Hepatocyte (in vitro differentiated cells): ENCODE data around the gene VPS50. TPM values are rescaled to one million over a fixed set of nuclear protein-coding genes. Genes with fewer than 3 reads are reported as not detected.

Source experiments
- DNase-seq: peaks from one replicate; pipeline ENCODE4 v3.0.0-alpha.2; 2016; ENCODE audit warnings: low spot score
- H2AFZ ChIP-seq: fragments of 200-600 bp; sonication (generic); 2 replicates; pipeline ENCODE4 v1.6.0; 2016; ENCODE audit warnings: antibody characterized with exemption, mild to moderate bottlenecking
- H3K27ac ChIP-seq: fragments of 200-600 bp; sonication (generic); 2 replicates; pipeline ENCODE4 v1.5.1; 2016; ENCODE audit warnings: mild to moderate bottlenecking
- H3K27me3 ChIP-seq: fragments of 200-600 bp; sonication (generic); 2 replicates; pipeline ENCODE4 v1.6.1; 2016
- H3K36me3 ChIP-seq: fragments of 200-600 bp; sonication (generic); replicated peaks from 2 replicates; pipeline ENCODE4 v1.5.1; 2016; ENCODE audit warnings: low read depth; ENCODE audit not compliant: insufficient read depth
- H3K4me1 ChIP-seq: fragments of 200-600 bp; sonication (generic); 2 replicates; pipeline ENCODE4 v1.5.1; 2016; ENCODE audit warnings: mild to moderate bottlenecking, moderate library complexity; ENCODE audit not compliant: insufficient read depth
- H3K4me2 ChIP-seq: fragments of 200-600 bp; sonication (generic); 2 replicates; pipeline ENCODE4 v1.6.0; 2016
- H3K4me3 ChIP-seq: fragments of 200-600 bp; sonication (generic); 2 replicates; pipeline ENCODE4 v1.5.1; 2016; ENCODE audit warnings: mild to moderate bottlenecking
- H3K79me2 ChIP-seq: fragments of 200-600 bp; sonication (generic); 2 replicates; pipeline ENCODE4 v1.6.0; 2017; ENCODE audit warnings: mild to moderate bottlenecking
- H3K9me2 ChIP-seq: fragments of 200-600 bp; sonication (generic); replicated peaks from 2 replicates; pipeline ENCODE4 v1.6.0; 2017; ENCODE audit warnings: mild to moderate bottlenecking; ENCODE audit not compliant: insufficient read depth
- H3K9me3 ChIP-seq: fragments of 200-600 bp; sonication (generic); 2 replicates; pipeline ENCODE4 v1.5.1; 2016; ENCODE audit warnings: low read depth, mild to moderate bottlenecking
- H4K20me1 ChIP-seq: fragments of 200-600 bp; sonication (generic); 2 replicates; pipeline ENCODE4 v1.6.0; 2016; ENCODE audit warnings: mild to moderate bottlenecking; ENCODE audit not compliant: insufficient read depth, poor library complexity, severe bottlenecking
- CTCF ChIP-seq: fragments of 200-600 bp; sonication (generic); IDR thresholded peaks from 2 replicates; pipeline ENCODE4 v1.5.1; 2016; ENCODE audit warnings: antibody characterized with exemption, mild to moderate bottlenecking; ENCODE audit not compliant: poor library complexity
- EZH2 ChIP-seq: fragments of 200-600 bp; sonication (generic); IDR thresholded peaks from 2 replicates; pipeline ENCODE4 v1.6.1; 2016; ENCODE audit warnings: antibody characterized with exemption, mild to moderate bottlenecking, borderline replicate concordance
- EZH2phosphoT487 ChIP-seq: fragments of 200-600 bp; sonication (generic); IDR thresholded peaks from one replicate; pipeline ENCODE4 v1.6.1; 2018; ENCODE audit warnings: antibody characterized with exemption, mild to moderate bottlenecking, low read depth, moderate library complexity; ENCODE audit not compliant: unreplicated experiment, severe bottlenecking
- WGBS: methylation state at CpG from one replicate; pipeline ENCODE4 v1.1.6; 2016; ENCODE audit warnings: low lambda C conversion rate; ENCODE audit errors: missing lambda C conversion rate; 5-methylcytosine and 5-hydroxymethylcytosine counted together
- polyA plus RNA-seq: library from polyadenylated mRNA; unstranded; fragments of >200 nt; fragmentation: Nextera tagmentation; extraction: Ambion mirVana; gene quantifications from 2 replicates; pipeline ENCODE4 v1.2.1, GENCODE V29; 2016
- total RNA-seq: library from RNA; depleted of rRNA; stranded (reverse); fragments of >200 nt; gene quantifications from 2 replicates; pipeline ENCODE4 v1.2.3, GENCODE V29; 2014

VPS50 gene
- total and polyA plus RNA-seq, 2 experiments from 2014 or later: 10.5 to 32.5 TPM

GRCh38 chr7:93310346-93310745 is 78.2 kb downstream of the VPS50 start:
- no peak for DNase-seq
- H3K4me1 ChIP-seq: no peaks in the 10 kb centered on the region
- H4K20me1 ChIP-seq: no peaks in the 10 kb centered on the region
- no peak overlapping the region for H3K27ac ChIP-seq
- no peaks in the 10 kb centered on the region for H3K9me3 ChIP-seq
- 69% methylated on average over 4 of the region's 4 CpGs for WGBS
- H3K9me2 ChIP-seq: no peaks in the 10 kb centered on the region
- no peak overlapping the region for H3K4me3 ChIP-seq
- no peak overlapping the region for H3K4me2 ChIP-seq
- H2AFZ ChIP-seq: no peak overlapping the region
- H3K36me3 ChIP-seq: no peaks in the 10 kb centered on the region
- no peaks in the 10 kb centered on the region for H3K27me3 ChIP-seq
- no peaks in the 10 kb centered on the region for H3K79me2 ChIP-seq
- no peak for TF ChIP-seq EZH2phosphoT487
- no peak for TF ChIP-seq EZH2
- no peak for TF ChIP-seq CTCF

- TF ChIP-seq EZH2 (no peak), EZH2phosphoT487 (no peak), CTCF (no peak)
- no peak overlapping the region for H3K27ac ChIP-seq
- WGBS: 88% methylated on average over 3 of the region's 3 CpGs
- H3K9me2 ChIP-seq: no peaks in the 10 kb centered on the region
- H3K9me3 ChIP-seq: no peaks in the 10 kb centered on the region
- H2AFZ ChIP-seq: no peak overlapping the region
- H4K20me1 ChIP-seq: no peaks in the 10 kb centered on the region
- H3K27me3 ChIP-seq: no peaks in the 10 kb centered on the region
- no peaks in the 10 kb centered on the region for H3K36me3 ChIP-seq
- no peaks in the 10 kb centered on the region for H3K4me1 ChIP-seq
- no peak overlapping the region for H3K4me3 ChIP-seq
- no peaks in the 10 kb centered on the region for H3K79me2 ChIP-seq
- H3K4me2 ChIP-seq: no peak overlapping the region
- DNase-seq: no peak
These were observed 82.3 kb downstream of the VPS50 start for GRCh38 chr7:93314449-93314848.

GRCh38 chr7:93315896-93316295 is 83.7 kb downstream of the VPS50 start:
- 100% methylated on average over 2 of the region's 2 CpGs for WGBS
- no peak for TF ChIP-seq CTCF
- no peak for TF ChIP-seq EZH2phosphoT487
- no peak for TF ChIP-seq EZH2
- no peak overlapping the region for H3K4me2 ChIP-seq

GRCh38 chr7:93316730-93317129 is 84.6 kb downstream of the VPS50 start:
- H3K9me3 ChIP-seq: no peaks in the 10 kb centered on the region
- no peaks in the 10 kb centered on the region for H3K4me1 ChIP-seq
- H3K27me3 ChIP-seq: no peaks in the 10 kb centered on the region
- TF ChIP-seq EZH2 (no peak), CTCF (no peak), EZH2phosphoT487 (no peak)
- no peaks in the 10 kb centered on the region for H3K9me2 ChIP-seq
- H3K79me2 ChIP-seq: no peaks in the 10 kb centered on the region
- H2AFZ ChIP-seq: no peak overlapping the region
- no peak overlapping the region for H3K4me2 ChIP-seq
- H4K20me1 ChIP-seq: no peaks in the 10 kb centered on the region
- H3K27ac ChIP-seq: no peak overlapping the region
- H3K36me3 ChIP-seq: no peaks in the 10 kb centered on the region
- no peak for DNase-seq
- H3K4me3 ChIP-seq: no peak overlapping the region

More at GRCh38 chr7:93315896-93316295, 83.7 kb downstream of the VPS50 start:
- Histone ChIP-seq H3K79me2 (no peaks in the 10 kb centered on the region), H3K36me3 (no peaks in the 10 kb centered on the region), H3K27me3 (no peaks in the 10 kb centered on the region), H3K27ac (no peak overlapping the region), H3K4me1 (no peaks in the 10 kb centered on the region), H2AFZ (no peak overlapping the region), H3K4me3 (no peak overlapping the region), H3K9me3 (no peaks in the 10 kb centered on the region), H4K20me1 (no peaks in the 10 kb centered on the region), H3K9me2 (no peaks in the 10 kb centered on the region)
- DNase-seq: no peak
